ENCODE measurements around the gene JARID2.

Gene JARID2

GRCh38 chr6:15555101-15556038 lies 309.5 kb downstream of the JARID2 start:
- H3K4me3 ChIP-seq (ENCODE audit: low read depth, low read length): no peak overlapping the region
- in situ Hi-C loops (cut with HindIII; ENCODE audit: low sequenced_read_pairs): no loop called here
- TF ChIP-seq, protein P1, sequence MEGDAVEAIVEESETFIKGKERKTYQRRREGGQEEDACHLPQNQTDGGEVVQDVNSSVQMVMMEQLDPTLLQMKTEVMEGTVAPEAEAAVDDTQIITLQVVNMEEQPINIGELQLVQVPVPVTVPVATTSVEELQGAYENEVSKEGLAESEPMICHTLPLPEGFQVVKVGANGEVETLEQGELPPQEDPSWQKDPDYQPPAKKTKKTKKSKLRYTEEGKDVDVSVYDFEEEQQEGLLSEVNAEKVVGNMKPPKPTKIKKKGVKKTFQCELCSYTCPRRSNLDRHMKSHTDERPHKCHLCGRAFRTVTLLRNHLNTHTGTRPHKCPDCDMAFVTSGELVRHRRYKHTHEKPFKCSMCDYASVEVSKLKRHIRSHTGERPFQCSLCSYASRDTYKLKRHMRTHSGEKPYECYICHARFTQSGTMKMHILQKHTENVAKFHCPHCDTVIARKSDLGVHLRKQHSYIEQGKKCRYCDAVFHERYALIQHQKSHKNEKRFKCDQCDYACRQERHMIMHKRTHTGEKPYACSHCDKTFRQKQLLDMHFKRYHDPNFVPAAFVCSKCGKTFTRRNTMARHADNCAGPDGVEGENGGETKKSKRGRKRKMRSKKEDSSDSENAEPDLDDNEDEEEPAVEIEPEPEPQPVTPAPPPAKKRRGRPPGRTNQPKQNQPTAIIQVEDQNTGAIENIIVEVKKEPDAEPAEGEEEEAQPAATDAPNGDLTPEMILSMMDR (IDR thresholded peaks at IDR 0.05; ENCODE audit: low read depth, low read length): no peak
- DNase-seq (ENCODE audit: low read depth, low spot score): no peak

- TF ChIP-seq, protein P1 (IDR thresholded peaks at IDR 0.05; ENCODE audit: low read depth, low read length): no peak
- in situ Hi-C loops (cut with HindIII; ENCODE audit: low sequenced_read_pairs): no loop called here
- H3K4me3 ChIP-seq (ENCODE audit: low read depth, low read length): no peak overlapping the region
- no peak for DNase-seq (ENCODE audit: low read depth, low spot score)
Measured at GRCh38 chr6:15556711-15557110, 310.8 kb downstream of the JARID2 start.

GRCh38 chr6:15557174-15557573 lies 311.3 kb downstream of the JARID2 start:
- DNase-seq (ENCODE audit: low read depth, low spot score): no peak
- in situ Hi-C loops (cut with HindIII; ENCODE audit: low sequenced_read_pairs): no loop called here
- H3K4me3 ChIP-seq (ENCODE audit: low read depth, low read length): no peak overlapping the region
- TF ChIP-seq, protein P1 (IDR thresholded peaks at IDR 0.05; ENCODE audit: low read depth, low read length): no peak

GRCh38 chr6:15560713-15561112 lies 314.8 kb downstream of the JARID2 start:
- DNase-seq (ENCODE audit: low read depth, low spot score): no peak
- TF ChIP-seq, protein P1 (IDR thresholded peaks at IDR 0.05; ENCODE audit: low read depth, low read length): no peak
- in situ Hi-C loops (cut with HindIII; ENCODE audit: low sequenced_read_pairs): no loop called here
- no peak overlapping the region for H3K4me3 ChIP-seq (ENCODE audit: low read depth, low read length)

GRCh38 chr6:15561447-15562199 lies 315.8 kb downstream of the JARID2 start:
- in situ Hi-C loops (cut with HindIII; ENCODE audit: low sequenced_read_pairs): no loop called here
- no peak overlapping the region for H3K4me3 ChIP-seq (ENCODE audit: low read depth, low read length)
- TF ChIP-seq, protein P1 (IDR thresholded peaks at IDR 0.05; ENCODE audit: low read depth, low read length): no peak
- DNase-seq (ENCODE audit: low read depth, low spot score): no peak

DNA sequence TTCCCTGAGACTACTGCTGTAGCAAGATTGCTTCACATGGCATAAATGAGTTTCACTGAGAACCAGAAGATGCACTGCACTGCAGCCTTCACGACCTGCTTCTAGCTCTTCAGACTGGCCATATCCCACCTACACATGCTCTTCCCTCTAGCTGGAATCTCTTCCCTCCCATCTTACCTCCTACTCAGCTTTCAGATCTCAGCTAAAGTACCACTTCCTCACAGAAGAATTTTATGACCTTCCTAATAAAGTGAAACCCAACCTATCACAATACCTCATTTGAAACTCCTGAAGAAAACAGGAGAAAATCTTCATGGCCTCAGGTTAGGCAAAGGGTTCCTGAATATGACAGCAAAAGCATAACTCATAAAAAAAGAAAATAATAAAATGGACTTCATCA lies 317.1 kb downstream of the JARID2 start:
- TF ChIP-seq, protein P1 (IDR thresholded peaks at IDR 0.05; ENCODE audit: low read depth, low read length): no peak
- DNase-seq (ENCODE audit: low read depth, low spot score): no peak
- H3K4me3 ChIP-seq (ENCODE audit: low read depth, low read length): no peak overlapping the region
- in situ Hi-C loops (cut with HindIII; ENCODE audit: low sequenced_read_pairs): no loop called here
